IPS-20b (cell line): ENCODE data around the gene TERB2.
"Not testable (repeated sequence)": the region's sequence is repeated elsewhere in the genome, so short reads cannot be mapped to it uniquely, and the experiment has no call there.

Experiments
- H3K27ac ChIP-seq: one replicate; pipeline ENCODE4 v1.5.1; 2013; ENCODE audit warnings: low read length
- H3K27me3 ChIP-seq: 2 replicates; pipeline ENCODE4 v1.6.1; 2013; ENCODE audit warnings: mild to moderate bottlenecking, low read length, inconsistent platforms; ENCODE audit not compliant: insufficient read depth
- H3K36me3 ChIP-seq: 2 replicates; pipeline ENCODE4 v1.6.1; 2013; ENCODE audit warnings: low read depth, mild to moderate bottlenecking, inconsistent platforms, low read length, moderate library complexity; ENCODE audit not compliant: insufficient read depth
- H3K4me1 ChIP-seq: 2 replicates; pipeline ENCODE4 v1.6.1; 2013; ENCODE audit warnings: mild to moderate bottlenecking, control low read depth, inconsistent platforms, low read length, moderate library complexity; ENCODE audit not compliant: insufficient read depth
- H3K4me3 ChIP-seq: 2 replicates; pipeline ENCODE4 v1.5.1; 2013; ENCODE audit warnings: mild to moderate bottlenecking, low read length, inconsistent platforms
- H3K9ac ChIP-seq: 2 replicates; pipeline ENCODE4 v1.6.1; 2013; ENCODE audit warnings: low read depth, mild to moderate bottlenecking, inconsistent platforms, low read length, moderate library complexity
- H3K9me3 ChIP-seq: 2 replicates; pipeline ENCODE4 v1.6.1; 2013; ENCODE audit warnings: mild to moderate bottlenecking, low read depth, low read length, inconsistent platforms; ENCODE audit not compliant: insufficient read depth

The TERB2 gene

DNA sequence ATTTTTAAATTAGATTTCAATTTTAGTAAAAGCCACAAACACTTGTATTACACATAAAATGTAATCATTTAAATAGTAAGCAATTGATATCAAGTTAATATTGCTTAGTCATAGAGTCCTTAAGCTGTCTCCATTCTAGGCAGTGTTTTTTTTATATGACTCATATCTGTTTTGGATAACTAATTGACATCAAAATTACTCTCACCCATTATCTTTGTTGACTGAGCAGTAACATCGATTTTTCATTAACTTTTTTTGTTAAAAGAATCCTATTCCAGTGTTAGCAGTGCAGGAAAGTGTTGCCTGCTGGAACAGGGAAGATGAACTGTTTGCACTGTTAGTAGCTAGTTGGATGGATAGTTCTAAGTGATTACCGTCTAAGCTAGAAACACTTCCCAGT, 21.3 kb downstream of the TERB2 start:
- not testable (repeated sequence) for H3K9me3 ChIP-seq, H3K27me3 ChIP-seq, H3K4me1 ChIP-seq, H3K4me3 ChIP-seq, H3K27ac ChIP-seq, H3K36me3 ChIP-seq, H3K9ac ChIP-seq

GRCh38 chr15:44979617-44980339, 23.3 kb downstream of the TERB2 start:
- H3K27me3 ChIP-seq, H3K4me1 ChIP-seq, H3K9ac ChIP-seq, H3K9me3 ChIP-seq, H3K4me3 ChIP-seq, H3K36me3 ChIP-seq, H3K27ac ChIP-seq: not testable (repeated sequence)

- not testable (repeated sequence) for H3K27ac ChIP-seq, H3K9me3 ChIP-seq, H3K4me1 ChIP-seq, H3K4me3 ChIP-seq, H3K36me3 ChIP-seq, H3K27me3 ChIP-seq, H3K9ac ChIP-seq
These were observed 27.7 kb downstream of the TERB2 start for GRCh38 chr15:44984144-44984543.

DNA sequence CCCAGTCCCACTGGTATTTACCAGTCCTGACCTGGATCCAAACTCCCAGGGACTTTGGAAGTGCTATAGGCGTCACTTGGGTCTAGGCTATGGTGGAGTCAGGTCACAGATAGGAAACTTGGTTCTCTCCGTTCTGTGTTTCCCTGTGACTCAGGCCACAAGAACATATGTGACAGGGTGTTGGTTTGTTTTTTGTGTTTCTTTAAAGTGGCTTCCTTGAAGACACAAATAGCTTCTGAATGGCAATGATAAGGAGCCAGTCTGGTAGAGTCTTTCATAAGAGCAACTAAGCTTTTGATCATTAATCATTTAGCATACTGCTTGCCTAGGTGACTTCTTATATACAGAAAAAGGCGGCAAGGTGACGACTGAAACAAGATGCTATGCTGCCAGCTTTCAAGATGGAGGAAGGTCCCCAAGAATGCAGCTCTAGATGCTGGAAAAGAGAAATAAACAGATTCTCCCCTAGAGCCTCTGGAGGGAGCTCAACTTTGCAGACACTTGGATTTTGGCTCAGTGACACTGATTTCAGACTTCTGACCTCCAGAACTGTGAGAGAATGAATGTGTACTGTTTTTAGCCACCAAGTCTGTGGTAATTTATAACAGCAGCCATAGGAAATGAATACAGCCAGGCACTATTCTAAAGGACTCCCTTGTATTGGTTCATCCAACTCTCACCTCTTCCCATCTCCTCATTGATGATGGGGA, 30.0 kb downstream of the TERB2 start:
- not testable (repeated sequence) for H3K4me3 ChIP-seq, H3K4me1 ChIP-seq, H3K36me3 ChIP-seq, H3K27me3 ChIP-seq, H3K27ac ChIP-seq, H3K9ac ChIP-seq, H3K9me3 ChIP-seq

DNA sequence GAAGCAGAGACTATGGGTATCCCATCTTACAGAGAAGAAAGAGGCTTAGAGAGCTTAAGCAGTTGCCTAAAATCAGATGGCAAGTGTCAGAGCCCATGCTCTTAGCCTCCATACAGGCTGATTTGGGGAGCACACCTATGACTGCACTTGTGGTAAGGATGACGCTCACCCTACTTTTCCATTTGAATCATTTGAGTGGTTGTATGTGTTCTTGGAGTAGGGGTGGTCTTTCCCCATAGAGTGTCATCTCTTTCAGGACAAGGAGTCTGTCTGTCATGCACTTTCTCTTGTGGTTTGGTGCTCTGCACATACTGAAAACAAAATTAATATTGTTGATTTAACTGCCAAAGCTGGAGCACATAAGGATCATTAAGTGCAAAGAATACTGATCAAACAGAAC, 31.2 kb downstream of the TERB2 start:
- H3K4me1 ChIP-seq, H3K9me3 ChIP-seq, H3K9ac ChIP-seq, H3K36me3 ChIP-seq, H3K27ac ChIP-seq, H3K4me3 ChIP-seq, H3K27me3 ChIP-seq: not testable (repeated sequence)

- H3K9me3 ChIP-seq, result not testable (repeated sequence)
These were observed 31.8 kb downstream of the TERB2 start for GRCh38 chr15:44988184-44988869.

GRCh38 chr15:44988870-44989219, 32.4 kb downstream of the TERB2 start:
- H3K9me3 ChIP-seq, H3K27ac ChIP-seq, H3K27me3 ChIP-seq, H3K4me1 ChIP-seq, H3K9ac ChIP-seq, H3K36me3 ChIP-seq, H3K4me3 ChIP-seq: not testable (repeated sequence)

More at GRCh38 chr15:44988184-44988869, 31.8 kb downstream of the TERB2 start:
- not testable (repeated sequence) for H3K36me3 ChIP-seq, H3K9ac ChIP-seq, H3K4me1 ChIP-seq, H3K4me3 ChIP-seq, H3K27me3 ChIP-seq, H3K27ac ChIP-seq

DNA sequence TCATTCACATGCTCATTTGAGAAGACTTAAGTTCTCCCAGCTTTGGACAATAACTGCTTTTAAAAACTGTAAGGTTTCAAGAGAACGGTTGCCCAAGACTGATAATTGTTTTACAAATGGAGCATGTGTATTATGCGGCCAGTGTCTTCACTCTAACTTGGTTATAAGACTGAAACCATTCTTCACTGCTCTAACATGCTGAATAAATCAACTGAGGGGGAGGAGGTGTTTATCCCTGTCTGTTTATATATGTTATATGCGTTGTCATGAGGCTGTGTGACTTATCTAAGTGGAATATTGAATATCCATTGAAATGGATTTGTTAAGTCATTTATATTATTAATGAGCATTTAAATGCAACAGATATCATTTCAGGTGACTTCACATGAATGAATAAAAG, 41.1 kb downstream of the TERB2 start:
- not testable (repeated sequence) for H3K4me1 ChIP-seq, H3K4me3 ChIP-seq, H3K27ac ChIP-seq, H3K27me3 ChIP-seq, H3K9me3 ChIP-seq, H3K36me3 ChIP-seq, H3K9ac ChIP-seq

- Histone ChIP-seq H3K27me3 (no peaks in the 10 kb centered on the region), H3K27ac (no peak overlapping the region), H3K4me3 (no peak overlapping the region), H3K4me1 (no peaks in the 10 kb centered on the region), H3K9me3 (no peaks in the 10 kb centered on the region), H3K36me3 (no peaks in the 10 kb centered on the region), H3K9ac (no peak overlapping the region)
These were observed 42.6 kb downstream of the TERB2 start for GRCh38 chr15:44999105-44999504.

DNA sequence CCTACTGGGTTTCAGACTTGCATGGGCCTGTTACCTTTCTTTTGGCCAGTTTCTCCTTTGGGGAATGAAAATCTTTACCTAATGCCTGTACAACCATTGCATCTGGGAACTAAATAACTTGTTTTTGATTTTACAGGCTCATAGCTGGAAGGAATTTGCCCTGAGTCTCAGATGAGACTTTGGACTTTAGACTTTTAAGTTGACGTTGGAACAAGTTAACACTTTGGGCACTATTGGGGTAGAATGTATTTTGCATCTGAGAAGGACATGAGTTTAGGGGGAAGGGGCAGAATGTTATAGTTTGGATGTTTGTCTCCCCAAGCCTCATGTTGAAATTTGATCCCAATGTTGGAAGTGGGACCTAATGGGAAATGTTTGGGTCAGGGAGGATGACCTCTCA, 44.7 kb downstream of the TERB2 start:
- H3K27ac ChIP-seq, result not testable (repeated sequence)

DNA sequence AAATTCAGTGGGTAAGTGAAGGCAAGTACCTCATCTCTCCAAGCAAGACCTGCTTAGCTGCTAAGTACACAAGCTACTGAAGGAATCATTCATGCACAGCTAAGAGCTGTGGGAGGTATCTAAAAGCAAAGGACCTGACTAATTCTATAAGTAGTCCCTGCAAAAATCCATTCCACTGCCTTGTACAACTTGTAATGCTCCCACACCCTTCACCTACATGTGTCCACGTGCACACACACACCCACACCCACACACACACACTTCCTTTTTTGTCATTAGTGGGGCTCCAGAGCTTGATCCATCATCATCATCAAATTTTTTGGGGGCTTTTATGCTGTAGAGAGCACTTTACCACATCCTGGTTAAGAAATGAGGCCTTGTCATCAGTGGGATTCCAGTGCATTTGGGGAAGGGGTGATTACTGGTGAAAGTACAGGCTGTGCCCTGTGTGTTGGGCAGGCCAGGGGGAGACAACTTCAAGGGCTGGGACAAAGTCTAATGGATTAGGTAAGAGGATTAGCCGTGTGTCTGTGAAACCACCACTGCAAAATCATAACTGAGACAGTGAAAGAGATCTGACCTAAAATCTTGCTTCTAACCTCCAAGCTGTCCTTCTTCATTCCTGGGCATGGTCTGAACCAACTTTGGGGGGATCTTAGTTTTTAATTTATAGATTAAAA, 47.4 kb downstream of the TERB2 start:
- H3K9ac ChIP-seq, H3K4me1 ChIP-seq, H3K27me3 ChIP-seq, H3K36me3 ChIP-seq, H3K27ac ChIP-seq, H3K4me3 ChIP-seq: not testable (repeated sequence)
- peaks cover 19% of the 10 kb centered on the region; the same call in 1 of the 2 replicates for H3K9me3 ChIP-seq

More for the DNA sequence above, 44.7 kb downstream of the TERB2 start:
- not testable (repeated sequence) for H3K4me1 ChIP-seq, H3K36me3 ChIP-seq, H3K4me3 ChIP-seq, H3K9me3 ChIP-seq, H3K27me3 ChIP-seq, H3K9ac ChIP-seq
